ENCODE data around the gene UNC79. TPM values are rescaled to one million over a fixed set of nuclear protein-coding genes. Genes with fewer than 3 reads are reported as not detected.
"Not testable (repeated sequence)": the region's sequence is repeated elsewhere in the genome, so short reads cannot be mapped to it uniquely, and the experiment has no call there.

The UNC79 gene
- 0.10 to 0.19 TPM (median 0.15 TPM) in 3 replicates for total RNA-seq
- long read RNA-seq, partial matches to known transcripts = 0 of 10 reads
- long read RNA-seq, other reads (novel, unspliced or antisense) = 10 of 10 reads

GRCh38 chr14:93430315-93431035, at the start of gene UNC79:
TSS of gene UNC79 (plus strand) at chr14:93430939. CDS start at chr14:93431030, 91 bp downstream.
- peaks cover 4% of the 10 kb centered on the region for H3K4me1 Mint-ChIP-seq (ENCODE audit: low read depth)
- peaks cover 23% of the 10 kb centered on the region for H3K9me3 Mint-ChIP-seq (ENCODE audit: low read depth)
- H3K27me3 Mint-ChIP-seq (ENCODE audit: low read depth) = peaks cover 34% of the 10 kb centered on the region
- no peak within 1 kb of the TSS for H3K27ac Mint-ChIP-seq (ENCODE audit: unreplicated experiment)
- TF ChIP-seq CTCF (IDR thresholded peaks at IDR 0.05) = no peak
- H3K36me3 Mint-ChIP-seq (ENCODE audit: low read depth) = peaks cover 1% of the 10 kb centered on the region
- peak within 1 kb of the TSS; percentile 67 for H3K4me3 Mint-ChIP-seq (ENCODE audit: unreplicated experiment)
- DNase-seq (ENCODE audit: low spot score) = no peak

- H3K27me3 Mint-ChIP-seq (ENCODE audit: low read depth) = peaks cover 24% of the 10 kb centered on the region
- no peak for TF ChIP-seq CTCF (IDR thresholded peaks at IDR 0.05)
Measured at GRCh38 chr14:93381644-93382043, 49.1 kb upstream of the UNC79 start.

GRCh38 chr14:93384256-93384655, 46.5 kb upstream of the UNC79 start:
- not testable (repeated sequence) for H3K9me3 Mint-ChIP-seq (ENCODE audit: low read depth); H3K4me3 Mint-ChIP-seq (ENCODE audit: unreplicated experiment); DNase-seq (ENCODE audit: low spot score); H3K4me1 Mint-ChIP-seq (ENCODE audit: low read depth); H3K36me3 Mint-ChIP-seq (ENCODE audit: low read depth); H3K27ac Mint-ChIP-seq (ENCODE audit: unreplicated experiment)
- H3K27me3 Mint-ChIP-seq (ENCODE audit: low read depth) = peaks cover 23% of the 10 kb centered on the region

More at GRCh38 chr14:93381644-93382043, 49.1 kb upstream of the UNC79 start:
- no peak for DNase-seq (ENCODE audit: low spot score)
- Mint-ChIP-seq H3K27ac (ENCODE audit: unreplicated experiment) (no peak overlapping the region), H3K36me3 (ENCODE audit: low read depth) (no peaks in the 10 kb centered on the region), H3K4me3 (ENCODE audit: unreplicated experiment) (no peak overlapping the region), H3K9me3 (ENCODE audit: low read depth) (no peaks in the 10 kb centered on the region), H3K4me1 (ENCODE audit: low read depth) (no peaks in the 10 kb centered on the region)

GRCh38 chr14:93395231-93395630, 35.5 kb upstream of the UNC79 start:
- TF ChIP-seq CTCF (IDR thresholded peaks at IDR 0.05) = no peak
- Mint-ChIP-seq H3K9me3 (ENCODE audit: low read depth) (peaks cover 12% of the 10 kb centered on the region), H3K4me1 (ENCODE audit: low read depth) (no peaks in the 10 kb centered on the region), H3K36me3 (ENCODE audit: low read depth) (no peaks in the 10 kb centered on the region), H3K27ac (ENCODE audit: unreplicated experiment) (peak overlapping the region; percentile 46), H3K4me3 (ENCODE audit: unreplicated experiment) (no peak overlapping the region), H3K27me3 (ENCODE audit: low read depth) (peaks cover 7% of the 10 kb centered on the region)
- no peak for DNase-seq (ENCODE audit: low spot score)

- H3K4me3 Mint-ChIP-seq (ENCODE audit: unreplicated experiment) = no peak overlapping the region
- H3K27ac Mint-ChIP-seq (ENCODE audit: unreplicated experiment) = no peak overlapping the region
- H3K4me1 Mint-ChIP-seq (ENCODE audit: low read depth) = no peaks in the 10 kb centered on the region
- peaks cover 12% of the 10 kb centered on the region for H3K9me3 Mint-ChIP-seq (ENCODE audit: low read depth)
- H3K36me3 Mint-ChIP-seq (ENCODE audit: low read depth) = no peaks in the 10 kb centered on the region
- no peak for DNase-seq (ENCODE audit: low spot score)
- no peak for TF ChIP-seq CTCF (IDR thresholded peaks at IDR 0.05)
- peaks cover 10% of the 10 kb centered on the region for H3K27me3 Mint-ChIP-seq (ENCODE audit: low read depth)
Measured at GRCh38 chr14:93396456-93396855, 34.3 kb upstream of the UNC79 start.

GRCh38 chr14:93398491-93398890, 32.2 kb upstream of the UNC79 start:
- Mint-ChIP-seq H3K9me3 (ENCODE audit: low read depth) (peaks cover 12% of the 10 kb centered on the region), H3K27ac (ENCODE audit: unreplicated experiment) (no peak overlapping the region), H3K4me1 (ENCODE audit: low read depth) (no peaks in the 10 kb centered on the region), H3K27me3 (ENCODE audit: low read depth) (peaks cover 9% of the 10 kb centered on the region), H3K36me3 (ENCODE audit: low read depth) (no peaks in the 10 kb centered on the region), H3K4me3 (ENCODE audit: unreplicated experiment) (no peak overlapping the region)
- no peak for DNase-seq (ENCODE audit: low spot score)
- no peak for TF ChIP-seq CTCF (IDR thresholded peaks at IDR 0.05)

All from chondrocyte (in vitro differentiated cells).